ENCODE data around the gene XIRP2. TPM values are rescaled to one million over a fixed set of nuclear protein-coding genes. Genes with fewer than 3 reads are reported as not detected.

Gene XIRP2
- total and polyA plus RNA-seq, 2 of the 8 experiments (the other 6 are each of a cell fraction or from before 2014, with no cell fraction given), result 0.11 TPM; not detected in 1

DNA sequence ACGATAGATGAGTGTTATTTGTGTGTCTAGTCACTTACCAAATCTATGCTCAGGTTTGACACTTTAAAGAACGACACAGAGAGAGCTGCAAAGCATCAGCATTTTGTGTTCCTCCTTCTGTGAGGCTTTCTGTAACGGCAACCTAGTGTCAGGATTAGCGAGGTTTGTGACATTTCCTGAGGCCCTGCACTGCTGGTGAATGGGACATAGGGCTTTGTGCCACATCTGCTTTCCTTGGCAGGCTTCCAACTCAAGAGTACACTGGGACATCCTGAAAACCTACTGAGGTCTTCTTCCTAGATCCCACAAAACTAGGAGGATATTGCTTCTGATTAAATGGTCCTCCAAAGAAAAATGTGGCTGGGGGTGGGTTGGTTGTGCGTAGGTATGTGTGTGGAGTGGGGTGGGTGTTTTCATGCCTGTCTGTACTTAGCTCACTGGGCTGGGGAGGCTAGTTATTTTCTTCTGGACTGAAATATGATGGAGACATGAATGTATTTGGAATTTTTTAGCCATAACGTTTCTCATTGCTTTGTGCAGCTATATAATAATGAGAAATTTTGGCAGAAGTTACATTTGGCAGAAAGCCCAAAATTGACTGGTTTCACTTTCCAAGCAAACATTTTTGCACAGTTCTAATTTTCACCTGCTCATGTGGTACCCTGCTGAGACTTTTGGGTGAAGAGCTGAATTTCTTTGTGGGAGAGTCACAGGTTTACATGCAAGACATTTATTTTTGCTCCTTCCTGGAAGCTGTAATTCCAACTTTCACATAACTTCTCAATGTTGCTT lies 308.4 kb downstream of the XIRP2 start:
- H3K18ac ChIP-seq (ENCODE audit: extremely low read depth, low read length), result no peak overlapping the region
- H4K5ac ChIP-seq (ENCODE audit: insufficient read length, low read depth, low read length), result no peak overlapping the region
- H3K9ac ChIP-seq (replicated peaks in 1 of 4; ENCODE audit: extremely low read depth in 1 of 4, low read depth in 3 of 4, low read length in 3 of 4), result no peak overlapping the region
- DNase-seq (ENCODE audit: low read depth in 1 of 2, low spot score in 2 of 2) (no peak), FAIRE-seq (no peak)
- no peaks in the 10 kb centered on the region for H3K79me2 ChIP-seq (ENCODE audit: control insufficient read depth in 1 of 2, insufficient read depth in 2 of 2, low read length in 2 of 2)
- no peaks in the 10 kb centered on the region for H4K20me1 ChIP-seq (replicated peaks in 1 of 2; ENCODE audit: control insufficient read depth in 1 of 2, insufficient read depth in 2 of 2, low read length in 2 of 2)
- H3K23ac ChIP-seq (ENCODE audit: insufficient read length), result no peak overlapping the region
- WGBS, 2 experiments (ENCODE audit: extremely low coverage in 1 of 2, insufficient coverage in 1 of 2, insufficient read length in 1 of 2, insufficient replicate concordance in 2 of 2, low coverage in 1 of 2, low lambda C conversion rate in 2 of 2, missing lambda C conversion rate in 1 of 2), result 83% methylated on average over 6 of the region's 6 CpGs; no CpG with 5 or more reads in 1 of the 2 experiments
- no peaks in the 10 kb centered on the region for H3K9me3 ChIP-seq (ENCODE audit: insufficient read depth in 2 of 2, low read depth in 1 of 2, low read length in 1 of 2)
- H2BK12ac ChIP-seq (ENCODE audit: low read depth, low read length), result no peak overlapping the region
- no peak overlapping the region for H3K14ac ChIP-seq (ENCODE audit: insufficient read length)
- POLR2A ChIA-PET (ENCODE audit: partially characterized antibody), result no interaction called here
- H2BK5ac ChIP-seq (ENCODE audit: low read depth, low read length), result no peak overlapping the region
- H4K8ac ChIP-seq (ENCODE audit: extremely low read depth, insufficient read depth, low read length), result no peak overlapping the region
- H3K4me3 ChIP-seq (ENCODE audit: extremely low read depth in 1 of 4, insufficient read depth in 2 of 4, low read depth in 3 of 4, low read length in 4 of 4), result no peak overlapping the region
- no peak overlapping the region for H3K4me2 ChIP-seq (ENCODE audit: insufficient read depth in 1 of 2, low read depth in 2 of 2, low read length in 2 of 2)
- H2BK15ac ChIP-seq (ENCODE audit: low read length), result no peak overlapping the region
- no peaks in the 10 kb centered on the region for H3K36me3 ChIP-seq (ENCODE audit: control insufficient read depth in 2 of 4, insufficient read depth in 4 of 4, low read length in 3 of 4)
- H2BK120ac ChIP-seq (replicated peaks; ENCODE audit: low read depth, low read length), result no peak overlapping the region
- H3K23me2 ChIP-seq (ENCODE audit: low read depth, low read length), result no peaks in the 10 kb centered on the region; the same call in 1 of the 2 replicates
- no peak overlapping the region for H2AK5ac ChIP-seq (ENCODE audit: low read depth, low read length)
- no peak overlapping the region for H4K91ac ChIP-seq (replicated peaks; ENCODE audit: insufficient read length, low read length)
- no peaks in the 10 kb centered on the region for H3K79me1 ChIP-seq (ENCODE audit: low read depth, low read length)
- H3K4me1 ChIP-seq (replicated peaks in 1 of 4; ENCODE audit: control insufficient read depth in 3 of 4, insufficient read depth in 4 of 4, low read length in 3 of 4), result no peaks in the 10 kb centered on the region; a peak in 1 of 7 replicates
- no peak overlapping the region for H3K4ac ChIP-seq (replicated peaks; ENCODE audit: insufficient read length, low read depth, low read length)
- no peaks in the 10 kb centered on the region for H3K27me3 ChIP-seq (replicated peaks in 1 of 4; ENCODE audit: control insufficient read depth in 3 of 4, extremely low read depth in 1 of 4, insufficient read depth in 3 of 4, low read length in 3 of 4)
- no peak overlapping the region for H3K27ac ChIP-seq (ENCODE audit: low read depth, low read length)
- H3K56ac ChIP-seq (replicated peaks; ENCODE audit: insufficient read length, low read depth, low read length), result no peak overlapping the region
- CTCF ChIA-PET (ENCODE audit: partially characterized antibody), result interaction anchor here (0.5 to 2.3 kb wide), 5 partner anchors 15 to 237 kb away, joined by 3 to 6 read pairs (median 3); no protein-coding TSS in a partner anchor
- no peak overlapping the region for H2AFZ ChIP-seq (ENCODE audit: low read length)
- TF ChIP-seq PHF8 (conservative IDR thresholded peaks at IDR 0.05; ENCODE audit: low read depth, low read length) (no peak), ASH2L (IDR thresholded peaks at IDR 0.05; ENCODE audit: low read length) (no peak), ATF3 (IDR thresholded peaks at IDR 0.05; ENCODE audit: insufficient read depth, low read depth, low read length) (no peak), POLR2AphosphoS5 (IDR thresholded peaks at IDR 0.05; ENCODE audit: low read depth, low read length) (no peak), KDM4A (IDR thresholded peaks at IDR 0.05; ENCODE audit: low read depth, low read length, severe bottlenecking) (no peak), KDM1A (IDR thresholded peaks at IDR 0.05; ENCODE audit: borderline replicate concordance, low read length) (no peak), RXRA (IDR thresholded peaks at IDR 0.05; ENCODE audit: insufficient read depth, low read depth, low read length) (no peak), MAX (IDR thresholded peaks at IDR 0.05) (no peak), CHD1 (IDR thresholded peaks at IDR 0.05; ENCODE audit: low read depth, low read length) (no peak), HDAC2 (IDR thresholded peaks at IDR 0.05; ENCODE audit: borderline replicate concordance in 1 of 2, low read depth in 2 of 2, low read length in 2 of 2) (no peak), SIRT6 (IDR thresholded peaks at IDR 0.05; ENCODE audit: low read length) (no peak)
- H2BK20ac ChIP-seq (ENCODE audit: low read length), result no peak overlapping the region

Measured in H1 (cell line).